CD4-positive, alpha-beta T cell (primary cell): Measurements from ENCODE around the gene HHAT. TPM values are rescaled to one million over a fixed set of nuclear protein-coding genes. Genes with fewer than 3 reads are reported as not detected.

ENCODE experiments used
- ATAC-seq: fragments of 200-7000 bp; cut with Tn5 transposase; one replicate; pipeline ENCODE4 v1.10.0; 2022; ENCODE audit warnings: mild to moderate bottlenecking; ENCODE audit not compliant: poor library complexity
- CTCF ChIA-PET: fragments of 350-600 bp; sonication (Branson Sonifier 250); formaldehyde crosslinking; loops from one replicate; lab custom pipeline; 2021; ENCODE audit warnings: antibody characterized with exemption, inconsistent platforms; lab: Charles Lee
- POLR2A ChIA-PET: fragments of 350-600 bp; sonication (Branson Sonifier 250); formaldehyde crosslinking; loops from one replicate; lab custom pipeline; 2021; ENCODE audit warnings: antibody characterized with exemption, inconsistent platforms; lab: Charles Lee
- DNase-seq, 14 experiments: peaks; one replicate each; pipeline ENCODE4 v3.0.0-alpha.2; 2013 to 2020; ENCODE audit warnings: mixed read lengths in 2 of 14
- H3K27ac ChIP-seq, 2 donors: one replicate each; pipeline versions ENCODE4 v1.5.1 to v1.7.0; 2013; ENCODE audit warnings: low read length in 2 of 2, low read depth in 1 of 2, mild to moderate bottlenecking in 1 of 2
- H3K27me3 ChIP-seq, 2 experiments: 1 replicate in 1 of 2; 2 replicates in 1 of 2; pipeline versions ENCODE4 v1.6.1 to v1.7.0; 2013; ENCODE audit warnings: low read length in 2 of 2, control low read depth in 1 of 2, mild to moderate bottlenecking in 1 of 2, moderate library complexity in 1 of 2; ENCODE audit not compliant: insufficient read depth in 2 of 2, control insufficient read depth in 1 of 2
- H3K36me3 ChIP-seq: one replicate; pipeline ENCODE4 v1.6.1; 2013; ENCODE audit warnings: low read length, control low read depth; ENCODE audit not compliant: insufficient read depth
- H3K4me1 ChIP-seq: one replicate; pipeline ENCODE4 v1.6.1; 2013; ENCODE audit warnings: low read length, control low read depth; ENCODE audit not compliant: insufficient read depth
- H3K4me3 ChIP-seq: one replicate; pipeline ENCODE4 v1.5.1; 2013; ENCODE audit warnings: mild to moderate bottlenecking, low read length, moderate library complexity
- H3K9me3 ChIP-seq, 2 experiments: 1 replicate in 1 of 2; 2 replicates in 1 of 2; pipeline versions ENCODE4 v1.6.1 to v1.7.0; 2013; ENCODE audit warnings: low read length in 2 of 2, mild to moderate bottlenecking in 2 of 2, control low read depth in 1 of 2, moderate library complexity in 1 of 2; ENCODE audit not compliant: control insufficient read depth in 1 of 2, insufficient read depth in 1 of 2
- H3K27ac Mint-ChIP-seq: one replicate; pipeline ENCODE4 v1.8.0; 2020; ENCODE audit warnings: mixed read lengths
- H3K27me3 Mint-ChIP-seq: one replicate; pipeline ENCODE4 v1.8.0; 2021; ENCODE audit warnings: mixed read lengths
- H3K36me3 Mint-ChIP-seq: one replicate; pipeline ENCODE4 v1.8.0; 2021; ENCODE audit warnings: low read depth, mixed read lengths
- H3K4me1 Mint-ChIP-seq: one replicate; pipeline ENCODE4 v1.8.0; 2021; ENCODE audit warnings: low read depth, mixed read lengths
- H3K4me3 Mint-ChIP-seq: one replicate; pipeline ENCODE4 v1.8.0; 2020; ENCODE audit warnings: mild to moderate bottlenecking, mixed read lengths
- H3K9me3 Mint-ChIP-seq: one replicate; pipeline ENCODE4 v1.8.0; 2020; ENCODE audit warnings: mixed read lengths
- CTCF ChIP-seq: fragments of 200-600 bp; IDR thresholded peaks from one replicate; pipeline ENCODE4 v1.8.0; 2022; ENCODE audit warnings: antibody characterized with exemption, mild to moderate bottlenecking
- intact Hi-C, 2 experiments: fragments of 100-400 bp; cut with DNase I in 1 of 2; cut with micrococcal nuclease in 1 of 2; formaldehyde crosslinking; loops; one replicate each; pipeline versions ENCODE4 v1.15.1 to v1.9.0; 2023 to 2025; cut with DNase I, micrococcal nuclease
- total RNA-seq, 174 experiments: library from RNA in 2 of 174; stranded (reverse) in 2 of 174; gene quantifications; one replicate each; pipeline ENCODE4 v1.2.3 and lab custom pipeline; 2021 to 2026

Gene HHAT
- total RNA-seq, 2 experiments from 2014 or later = 3.1 to 3.3 TPM

GRCh38 chr1:210527091-210527490, 198.4 kb downstream of the HHAT start:
- Mint-ChIP-seq H3K9me3 (no peaks in the 10 kb centered on the region), H3K4me1 (no peaks in the 10 kb centered on the region), H3K27me3 (no peaks in the 10 kb centered on the region), H3K4me3 (no peak overlapping the region), H3K27ac (no peak overlapping the region), H3K36me3 (no peaks in the 10 kb centered on the region)
- Histone ChIP-seq H3K27me3 (no peaks in the 10 kb centered on the region), H3K36me3 (no peaks in the 10 kb centered on the region), H3K27ac (no peak overlapping the region), H3K4me1 (no peaks in the 10 kb centered on the region), H3K4me3 (no peak overlapping the region), H3K9me3 (no peaks in the 10 kb centered on the region)
- DNase-seq = no peak
- no peak for TF ChIP-seq CTCF
- ChIA-PET CTCF (no interaction called here), POLR2A (no interaction called here)
- intact Hi-C loops = no loop called here
- no peak for ATAC-seq

DNA sequence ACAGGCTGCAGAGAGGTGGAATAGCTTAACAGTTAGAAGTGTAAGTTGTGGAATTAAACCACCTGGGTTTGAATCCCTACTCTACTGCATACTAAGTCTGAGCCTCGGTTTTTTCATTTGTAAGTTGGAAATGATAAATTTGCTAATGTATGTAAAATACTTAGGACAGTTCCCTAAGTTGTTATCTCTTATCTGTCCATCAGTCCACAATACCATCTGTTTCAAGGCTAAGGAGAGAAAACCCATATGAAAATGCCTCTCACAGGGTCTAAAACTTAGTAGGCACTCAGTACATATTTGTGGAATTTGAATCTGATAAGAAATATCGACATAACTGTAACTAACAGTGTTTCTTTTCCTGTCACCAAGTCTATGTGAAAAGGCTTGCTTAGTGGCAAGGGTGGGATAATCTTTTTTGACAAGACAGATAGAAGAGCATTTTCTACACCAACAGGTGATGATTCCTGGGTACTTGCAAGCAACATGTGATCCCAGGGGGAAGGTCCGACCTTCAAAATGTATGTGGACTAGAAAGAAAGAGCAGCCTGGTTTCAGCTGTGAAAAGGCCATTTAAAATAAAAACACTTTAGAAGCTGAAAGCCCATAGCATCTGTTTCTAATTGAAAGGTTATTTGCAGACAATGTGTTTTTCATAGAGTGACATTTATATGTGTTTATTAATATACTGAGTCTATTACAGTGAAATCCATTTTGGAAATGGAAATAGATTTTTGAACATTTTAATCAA, 202.9 kb downstream of the HHAT start:
- Mint-ChIP-seq H3K27ac (no peak overlapping the region), H3K4me3 (no peak overlapping the region), H3K36me3 (no peaks in the 10 kb centered on the region), H3K4me1 (no peaks in the 10 kb centered on the region), H3K27me3 (no peaks in the 10 kb centered on the region), H3K9me3 (no peaks in the 10 kb centered on the region)
- TF ChIP-seq CTCF = no peak
- no peaks in the 10 kb centered on the region for H3K27me3 ChIP-seq
- POLR2A ChIA-PET = no interaction called here
- CTCF ChIA-PET = no interaction called here
- no peak overlapping the region for H3K27ac ChIP-seq
- intact Hi-C loops = no loop called here
- ATAC-seq (no peak), DNase-seq (no peak)
- no peaks in the 10 kb centered on the region for H3K4me1 ChIP-seq
- H3K36me3 ChIP-seq = no peaks in the 10 kb centered on the region
- no peaks in the 10 kb centered on the region for H3K9me3 ChIP-seq
- no peak overlapping the region for H3K4me3 ChIP-seq

- no peak for ATAC-seq
- Mint-ChIP-seq H3K27me3 (no peaks in the 10 kb centered on the region), H3K27ac (no peak overlapping the region), H3K4me3 (no peak overlapping the region), H3K4me1 (no peaks in the 10 kb centered on the region), H3K36me3 (no peaks in the 10 kb centered on the region), H3K9me3 (no peaks in the 10 kb centered on the region)
- Histone ChIP-seq H3K36me3 (no peaks in the 10 kb centered on the region), H3K27ac (no peak overlapping the region), H3K9me3 (no peaks in the 10 kb centered on the region), H3K4me3 (no peak overlapping the region), H3K4me1 (no peaks in the 10 kb centered on the region), H3K27me3 (no peaks in the 10 kb centered on the region)
- intact Hi-C loops = no loop called here
- DNase-seq = no peak
- CTCF ChIA-PET = no interaction called here
- POLR2A ChIA-PET = no interaction called here
- TF ChIP-seq CTCF = no peak
Observed at GRCh38 chr1:210532223-210532598, 203.5 kb downstream of the HHAT start.
